Ishikawa (cell line): ENCODE results near the gene TTC36.

ENCODE experiments used
- CEBPB ChIP-seq: IDR thresholded peaks from 2 replicates; pipeline ENCODE4 v1.6.1; 2012
- CREB1 ChIP-seq: IDR thresholded peaks from 2 replicates; pipeline ENCODE4 v1.6.1; 2012; ENCODE audit warnings: low read depth
- EP300 ChIP-seq: IDR thresholded peaks from 2 replicates; pipeline ENCODE4 v1.6.1; 2012; ENCODE audit warnings: borderline replicate concordance
- REST ChIP-seq: IDR thresholded peaks from 2 replicates; pipeline ENCODE4 v1.6.1; 2012; ENCODE audit warnings: low read depth, mild to moderate bottlenecking
- USF1 ChIP-seq: IDR thresholded peaks from 2 replicates; pipeline ENCODE4 v1.6.1; 2012
- YY1 ChIP-seq: IDR thresholded peaks from 2 replicates; pipeline ENCODE4 v1.6.1; 2012; ENCODE audit warnings: low read depth
- TF ChIP-seq, protein P1 (sequence below): IDR thresholded peaks from 2 replicates; pipeline ENCODE4 v1.6.1; 2012

DNA sequence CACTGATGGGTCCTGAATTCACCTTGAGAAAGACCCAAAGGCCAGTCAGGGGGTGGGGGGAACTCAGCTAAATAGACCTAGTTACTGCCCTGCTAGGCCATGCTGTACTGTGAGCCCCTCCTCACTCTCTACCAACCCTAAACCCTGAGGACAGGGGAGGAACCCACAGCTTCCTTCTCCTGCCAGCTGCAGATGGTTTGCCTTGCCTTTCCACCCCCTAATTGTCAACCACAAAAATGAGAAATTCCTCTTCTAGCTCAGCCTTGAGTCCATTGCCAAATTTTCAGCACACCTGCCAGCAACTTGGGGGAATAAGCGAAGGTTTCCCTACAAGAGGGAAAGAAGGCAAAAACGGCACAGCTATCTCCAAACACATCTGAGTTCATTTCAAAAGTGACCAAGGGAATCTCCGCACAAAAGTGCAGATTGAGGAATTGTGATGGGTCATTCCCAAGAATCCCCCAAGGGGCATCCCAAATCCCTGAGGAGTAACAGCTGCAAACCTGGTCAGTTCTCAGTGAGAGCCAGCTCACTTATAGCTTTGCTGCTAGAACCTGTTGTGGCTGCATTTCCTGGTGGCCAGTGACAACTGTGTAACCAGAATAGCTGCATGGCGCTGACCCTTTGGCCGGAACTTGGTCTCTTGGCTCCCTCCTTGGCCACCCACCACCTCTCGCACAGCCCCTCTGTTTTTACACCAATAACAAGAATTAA, 2.4 kb upstream of the TTC36 start:
- TF ChIP-seq REST (no peak), CREB1 (no peak), CEBPB (no peak), EP300 (no peak), USF1 (no peak), YY1 (no peak)
- TF ChIP-seq, protein P1, sequence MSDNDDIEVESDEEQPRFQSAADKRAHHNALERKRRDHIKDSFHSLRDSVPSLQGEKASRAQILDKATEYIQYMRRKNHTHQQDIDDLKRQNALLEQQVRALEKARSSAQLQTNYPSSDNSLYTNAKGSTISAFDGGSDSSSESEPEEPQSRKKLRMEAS: no peak
